GM23248 (cell line): ENCODE data around the gene NCMAP. TPM values are rescaled to one million over a fixed set of nuclear protein-coding genes. Genes with fewer than 3 reads are reported as not detected.

Experiments used
- DNase-seq: peaks from one replicate; pipeline ENCODE4 v3.0.0-alpha.2; 2015
- H2AFZ ChIP-seq: fragments of 200-600 bp; sonication (generic); 2 replicates; pipeline ENCODE4 v1.6.1; 2016; ENCODE audit warnings: antibody characterized with exemption
- H3F3A ChIP-seq: fragments of 200-600 bp; sonication (generic); 2 replicates; pipeline ENCODE4 v1.6.1; 2016; ENCODE audit warnings: mild to moderate bottlenecking, antibody characterized with exemption, mixed run types; ENCODE audit not compliant: insufficient read depth
- H3K27ac ChIP-seq: fragments of 200-600 bp; sonication (generic); 2 replicates; pipeline ENCODE4 v1.5.1; 2016; ENCODE audit warnings: mild to moderate bottlenecking
- H3K27me3 ChIP-seq: fragments of 200-600 bp; sonication (generic); replicated peaks from 2 replicates; pipeline ENCODE4 v1.6.1; 2016; ENCODE audit warnings: mild to moderate bottlenecking; ENCODE audit not compliant: insufficient read depth
- H3K36me3 ChIP-seq: fragments of 200-600 bp; sonication (generic); 2 replicates; pipeline ENCODE4 v1.6.1; 2016; ENCODE audit warnings: low read depth, mild to moderate bottlenecking
- H3K4me1 ChIP-seq: fragments of 200-600 bp; sonication (generic); 2 replicates; pipeline ENCODE4 v1.6.1; 2016; ENCODE audit warnings: mild to moderate bottlenecking; ENCODE audit not compliant: insufficient read depth
- H3K4me2 ChIP-seq: fragments of 200-600 bp; sonication (generic); one replicate; pipeline ENCODE4 v1.6.1; 2016; ENCODE audit warnings: mild to moderate bottlenecking; ENCODE audit not compliant: unreplicated experiment
- H3K4me3 ChIP-seq: fragments of 200-600 bp; sonication (generic); 2 replicates; pipeline ENCODE4 v1.5.1; 2016; ENCODE audit warnings: mild to moderate bottlenecking
- H3K79me2 ChIP-seq: fragments of 200-600 bp; sonication (generic); 2 replicates; pipeline ENCODE4 v1.6.1; 2016; ENCODE audit warnings: mild to moderate bottlenecking; ENCODE audit not compliant: insufficient read depth
- H3K9ac ChIP-seq: fragments of 200-600 bp; sonication (generic); 2 replicates; pipeline ENCODE4 v1.6.1; 2016; ENCODE audit warnings: mild to moderate bottlenecking
- H3K9me2 ChIP-seq: fragments of 200-600 bp; sonication (generic); 2 replicates; pipeline ENCODE4 v1.6.1; 2016; ENCODE audit warnings: mixed run types, mild to moderate bottlenecking, moderate library complexity; ENCODE audit not compliant: insufficient read depth
- H3K9me3 ChIP-seq: fragments of 200-600 bp; sonication (generic); one replicate; pipeline ENCODE4 v1.6.1; 2017; ENCODE audit warnings: low read depth
- H4K20me1 ChIP-seq: fragments of 200-600 bp; sonication (generic); 2 replicates; pipeline ENCODE4 v1.6.0; 2016; ENCODE audit not compliant: insufficient read depth
- EZH2 ChIP-seq: fragments of 200-600 bp; sonication (generic); IDR thresholded peaks from 2 replicates; pipeline ENCODE4 v1.6.1; 2018; ENCODE audit warnings: antibody characterized with exemption, mild to moderate bottlenecking; ENCODE audit not compliant: insufficient read depth, poor library complexity, severe bottlenecking
- EZH2phosphoT487 ChIP-seq: fragments of 200-600 bp; sonication (generic); IDR thresholded peaks from 2 replicates; pipeline ENCODE4 v1.6.1; 2018; ENCODE audit warnings: antibody characterized with exemption, moderate library complexity, mild to moderate bottlenecking, low read depth; ENCODE audit not compliant: insufficient read depth
- WGBS, 2 experiments: methylation state at CpG; one replicate each; pipeline ENCODE4 v1.1.6; 2015 to 2017; ENCODE audit warnings: low lambda C conversion rate in 2 of 2, low coverage in 1 of 2; ENCODE audit errors: missing lambda C conversion rate in 2 of 2; 5-methylcytosine and 5-hydroxymethylcytosine counted together
- in situ Hi-C: fragments of 300-500 bp; cut with MboI; formaldehyde crosslinking; loops from 2 replicates; pipeline ENCODE4 v1.15.0; 2020
- polyA plus RNA-seq: library from polyadenylated mRNA; unstranded; fragments of >200 nt; fragmentation: Nextera tagmentation; extraction: Ambion mirVana; gene quantifications from 2 replicates; pipeline ENCODE4 v1.2.1, GENCODE V29; 2016
- total RNA-seq: library from RNA; depleted of rRNA; stranded (reverse); fragments of >200 nt; shearing (Covaris generic); gene quantifications from 2 replicates; pipeline ENCODE4 v1.2.3, GENCODE V29; 2014

Gene NCMAP
- total and polyA plus RNA-seq, 2 experiments from 2014 or later: not detected

GRCh38 chr1:24621121-24621520, 65.2 kb downstream of the NCMAP start:
- Histone ChIP-seq H3K27me3 (no peaks in the 10 kb centered on the region), H3K4me3 (no peak overlapping the region), H3K4me2 (no peak overlapping the region), H3K27ac (no peak overlapping the region), H3K9me2 (no peaks in the 10 kb centered on the region), H4K20me1 (no peaks in the 10 kb centered on the region), H3F3A (no peaks in the 10 kb centered on the region), H3K36me3 (no peaks in the 10 kb centered on the region), H2AFZ (no peak overlapping the region), H3K9me3 (no peaks in the 10 kb centered on the region), H3K79me2 (no peaks in the 10 kb centered on the region), H3K9ac (no peak overlapping the region), H3K4me1 (peaks cover 4% of the 10 kb centered on the region)
- peak; percentile 54 for DNase-seq
- in situ Hi-C loops: no loop called here
- 43 to 54% methylated on average over 5 of the region's 5 CpGs for WGBS, 2 experiments
- TF ChIP-seq EZH2: no peak
- TF ChIP-seq EZH2phosphoT487: no peak

DNA sequence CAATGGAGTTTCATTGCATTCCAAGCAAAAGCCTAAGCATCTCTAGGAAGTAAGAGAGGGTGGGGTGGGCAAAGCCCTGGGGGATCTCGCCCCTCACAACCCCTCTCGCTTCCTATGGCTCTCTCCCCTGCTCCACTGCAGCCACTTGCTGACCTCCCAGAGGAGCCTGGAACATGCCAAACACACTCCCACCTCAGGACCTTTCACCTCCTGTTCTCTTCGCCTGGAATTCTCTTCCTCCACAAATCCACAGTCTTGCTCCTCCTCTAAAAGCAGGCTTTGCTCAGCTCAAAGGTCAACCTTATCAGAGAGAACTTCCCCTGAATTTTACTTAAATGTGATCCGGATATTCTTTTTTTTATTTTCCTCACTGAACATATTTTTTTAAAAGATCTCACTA, 66.3 kb downstream of the NCMAP start:
- no peak overlapping the region for H3K4me3 ChIP-seq
- no peaks in the 10 kb centered on the region for H3K27me3 ChIP-seq
- DNase-seq: no peak
- no peaks in the 10 kb centered on the region for H3K9me2 ChIP-seq
- H3K79me2 ChIP-seq: no peaks in the 10 kb centered on the region
- peaks cover 4% of the 10 kb centered on the region for H3K4me1 ChIP-seq
- no peak overlapping the region for H3K9ac ChIP-seq
- in situ Hi-C loops: no loop called here
- WGBS, 2 experiments: 40 to 48% methylated on average over 4 of the region's 4 CpGs
- H3K36me3 ChIP-seq: no peaks in the 10 kb centered on the region
- H3K27ac ChIP-seq: no peak overlapping the region
- H4K20me1 ChIP-seq: no peaks in the 10 kb centered on the region
- H2AFZ ChIP-seq: no peak overlapping the region
- H3F3A ChIP-seq: no peaks in the 10 kb centered on the region
- no peaks in the 10 kb centered on the region for H3K9me3 ChIP-seq
- H3K4me2 ChIP-seq: no peak overlapping the region
- TF ChIP-seq EZH2: no peak
- no peak for TF ChIP-seq EZH2phosphoT487

GRCh38 chr1:24632832-24633175, 76.9 kb downstream of the NCMAP start:
- Histone ChIP-seq H3K9ac (no peak overlapping the region), H3K9me3 (no peaks in the 10 kb centered on the region), H3K36me3 (no peaks in the 10 kb centered on the region), H3K4me1 (no peaks in the 10 kb centered on the region), H3F3A (no peaks in the 10 kb centered on the region), H3K4me2 (no peak overlapping the region), H3K79me2 (no peaks in the 10 kb centered on the region), H3K27me3 (no peaks in the 10 kb centered on the region), H4K20me1 (no peaks in the 10 kb centered on the region), H3K27ac (no peak overlapping the region), H2AFZ (no peak overlapping the region), H3K9me2 (no peaks in the 10 kb centered on the region), H3K4me3 (no peak overlapping the region)
- TF ChIP-seq EZH2phosphoT487 (no peak), EZH2 (no peak)
- 75 to 92% methylated on average over 1 of the region's 1 CpG for WGBS, 2 experiments
- no peak for DNase-seq
- in situ Hi-C loops: loop anchor here (10.0 kb wide), 1 partner anchor 428 kb away; no protein-coding TSS in a partner anchor

- no peaks in the 10 kb centered on the region for H3K4me1 ChIP-seq
- H3K27me3 ChIP-seq: no peaks in the 10 kb centered on the region
- in situ Hi-C loops: loop anchor here (10.0 kb wide), 1 partner anchor 431 kb away; no protein-coding TSS in a partner anchor
- H3K79me2 ChIP-seq: no peaks in the 10 kb centered on the region
- H2AFZ ChIP-seq: no peak overlapping the region
- H3F3A ChIP-seq: 0 out of 2 replicates have a peak, but pooled peaks cover 4% of the 10 kb centered on the region
- no peak overlapping the region for H3K9ac ChIP-seq
- no peak overlapping the region for H3K4me3 ChIP-seq
- H3K27ac ChIP-seq: no peak overlapping the region
- 15 to 17% methylated on average over 4 of the region's 4 CpGs for WGBS, 2 experiments
- no peaks in the 10 kb centered on the region for H4K20me1 ChIP-seq
- no peak overlapping the region for H3K4me2 ChIP-seq
- no peaks in the 10 kb centered on the region for H3K36me3 ChIP-seq
- no peaks in the 10 kb centered on the region for H3K9me2 ChIP-seq
- peak; percentile 85 for DNase-seq
- no peaks in the 10 kb centered on the region for H3K9me3 ChIP-seq
- TF ChIP-seq EZH2 (no peak), EZH2phosphoT487 (no peak)
These were observed 79.4 kb downstream of the NCMAP start for GRCh38 chr1:24635195-24635843.
